DND-41 (cell line): ENCODE measurements around the gene CLEC19A.
"Not testable (repeated sequence)": the region's sequence is repeated elsewhere in the genome, so short reads cannot be mapped to it uniquely, and the experiment has no call there.

Experiments
- ATAC-seq: fragments of 200-7000 bp; cut with Tn5 transposase; 3 replicates; pipeline ENCODE4 v1.9.1; 2021; ENCODE audit warnings: low read depth; ENCODE audit not compliant: insufficient read depth
- DNase-seq: peaks from one replicate; pipeline ENCODE4 v3.0.0-alpha.2; 2020
- H2AFZ ChIP-seq: 2 replicates; pipeline ENCODE4 v1.6.0; 2012; ENCODE audit warnings: low read depth, low read length
- H3K27ac ChIP-seq: 2 replicates; pipeline ENCODE4 v1.5.1; 2012; ENCODE audit warnings: low read length, inconsistent platforms
- H3K27me3 ChIP-seq: fragments of 200-600 bp; sonication (generic); 2 replicates; pipeline ENCODE4 v1.6.0; 2012; ENCODE audit warnings: low read length, mild to moderate bottlenecking, inconsistent platforms; ENCODE audit not compliant: insufficient read depth, poor library complexity
- H3K36me3 ChIP-seq: 2 replicates; pipeline ENCODE4 v1.5.1; 2012; ENCODE audit warnings: low read length, inconsistent platforms; ENCODE audit not compliant: insufficient read depth
- H3K4me1 ChIP-seq: 2 replicates; pipeline ENCODE4 v1.5.1; 2012; ENCODE audit warnings: mild to moderate bottlenecking, low read length; ENCODE audit not compliant: insufficient read depth
- H3K4me2 ChIP-seq: 2 replicates; pipeline ENCODE4 v1.6.0; 2012; ENCODE audit warnings: mild to moderate bottlenecking, moderate library complexity, low read length, inconsistent platforms; ENCODE audit not compliant: insufficient read depth
- H3K4me3 ChIP-seq, 2 experiments: fragments of 200-600 bp in 1 of 2; shearing (Covaris generic) in 1 of 2; 2 replicates each; pipeline ENCODE4 v1.5.1; 2012 to 2016; ENCODE audit warnings: inconsistent platforms in 2 of 2, low read length in 2 of 2, mild to moderate bottlenecking in 2 of 2, low read depth in 1 of 2, moderate library complexity in 1 of 2
- H3K79me2 ChIP-seq: 2 replicates; pipeline ENCODE4 v1.6.0; 2012; ENCODE audit warnings: low read length, inconsistent platforms; ENCODE audit not compliant: insufficient read depth
- H3K9ac ChIP-seq: 2 replicates; pipeline ENCODE4 v1.6.0; 2012; ENCODE audit warnings: low read depth, mild to moderate bottlenecking, inconsistent platforms, low read length, moderate library complexity
- H3K9me3 ChIP-seq: 2 replicates; pipeline ENCODE4 v1.5.1; 2012; ENCODE audit warnings: low read length, moderate library complexity, mild to moderate bottlenecking, inconsistent platforms; ENCODE audit not compliant: insufficient read depth, severe bottlenecking
- H4K20me1 ChIP-seq: 2 replicates; pipeline ENCODE4 v1.6.0; 2012; ENCODE audit warnings: low read length; ENCODE audit not compliant: insufficient read depth
- CTCF ChIP-seq: IDR thresholded peaks from 2 replicates; pipeline ENCODE4 v1.5.1; 2012; ENCODE audit warnings: borderline replicate concordance, low read length, moderate library complexity, mild to moderate bottlenecking; ENCODE audit not compliant: poor library complexity, severe bottlenecking; ENCODE audit errors: extremely low read depth
- EZH2 ChIP-seq: IDR thresholded peaks from 3 replicates; pipeline ENCODE4 v1.6.1; 2012; ENCODE audit warnings: borderline replicate concordance, low read depth, mild to moderate bottlenecking, moderate library complexity, low read length, inconsistent platforms; ENCODE audit not compliant: severe bottlenecking

CLEC19A gene

GRCh38 chr16:19315889-19316433 is 30.4 kb downstream of the CLEC19A start:
- Histone ChIP-seq H3K27ac (no peak overlapping the region), H3K36me3 (no peaks in the 10 kb centered on the region), H3K27me3 (no peaks in the 10 kb centered on the region), H4K20me1 (no peaks in the 10 kb centered on the region), H3K79me2 (no peaks in the 10 kb centered on the region), H2AFZ (no peak overlapping the region), H3K9me3 (no peaks in the 10 kb centered on the region), H3K4me3 (no peak overlapping the region), H3K4me2 (no peak overlapping the region), H3K9ac (no peak overlapping the region), H3K4me1 (no peaks in the 10 kb centered on the region)
- TF ChIP-seq CTCF, result no peak
- no peak for TF ChIP-seq EZH2
- ATAC-seq (no peak), DNase-seq (no peak)

GRCh38 chr16:19316846-19317245 is 31.3 kb downstream of the CLEC19A start:
- no peak overlapping the region for H2AFZ ChIP-seq
- H3K4me1 ChIP-seq, result no peaks in the 10 kb centered on the region
- no peaks in the 10 kb centered on the region for H3K9me3 ChIP-seq
- no peak for TF ChIP-seq EZH2
- no peak overlapping the region for H3K27ac ChIP-seq
- ATAC-seq (no peak), DNase-seq (no peak)
- H3K9ac ChIP-seq, result no peak overlapping the region
- no peaks in the 10 kb centered on the region for H3K79me2 ChIP-seq
- no peaks in the 10 kb centered on the region for H4K20me1 ChIP-seq
- no peaks in the 10 kb centered on the region for H3K27me3 ChIP-seq
- no peak overlapping the region for H3K4me3 ChIP-seq
- H3K36me3 ChIP-seq, result no peaks in the 10 kb centered on the region
- H3K4me2 ChIP-seq, result no peak overlapping the region

GRCh38 chr16:19321186-19321585 is 35.7 kb downstream of the CLEC19A start:
- not testable (repeated sequence) for H4K20me1 ChIP-seq, ATAC-seq, H3K27me3 ChIP-seq, H3K79me2 ChIP-seq, H3K36me3 ChIP-seq, H2AFZ ChIP-seq, DNase-seq, H3K9me3 ChIP-seq, H3K27ac ChIP-seq, H3K4me3 ChIP-seq, H3K9ac ChIP-seq, H3K4me2 ChIP-seq, H3K4me1 ChIP-seq

GRCh38 chr16:19323596-19323995 is 38.1 kb downstream of the CLEC19A start:
- DNase-seq (no peak), ATAC-seq (no peak)
- H3K27me3 ChIP-seq, result no peaks in the 10 kb centered on the region
- no peaks in the 10 kb centered on the region for H4K20me1 ChIP-seq
- no peaks in the 10 kb centered on the region for H3K4me1 ChIP-seq
- H3K36me3 ChIP-seq, result no peaks in the 10 kb centered on the region
- no peak for TF ChIP-seq CTCF
- no peak for TF ChIP-seq EZH2
- H3K4me3 ChIP-seq, result no peak overlapping the region
- H3K79me2 ChIP-seq, result no peaks in the 10 kb centered on the region
- H3K9ac ChIP-seq, result no peak overlapping the region
- H2AFZ ChIP-seq, result no peak overlapping the region
- H3K27ac ChIP-seq, result no peak overlapping the region
- H3K4me2 ChIP-seq, result no peak overlapping the region
- no peaks in the 10 kb centered on the region for H3K9me3 ChIP-seq
